Keratinocyte (primary cell): ENCODE measurements around the gene C15orf39. TPM values are rescaled to one million over a fixed set of nuclear protein-coding genes. Genes with fewer than 3 reads are reported as not detected.
"Not testable (repeated sequence)": the region's sequence is repeated elsewhere in the genome, so short reads cannot be mapped to it uniquely, and the experiment has no call there.

Source experiments
- DNase-seq: peaks from one replicate; pipeline ENCODE4 v3.0.0-alpha.2; 2011; ENCODE audit warnings: low read depth, missing footprints, low spot score
- FAIRE-seq: peaks from 2 replicates; lab custom pipeline; 2011; peaks lifted over from hg19 to GRCh38; lab: Jason Lieb, UNC
- H2AFZ ChIP-seq: 2 replicates; pipeline ENCODE4 v1.6.0; 2012; ENCODE audit warnings: low read length, control low read depth, inconsistent platforms; ENCODE audit not compliant: control insufficient read depth
- H3K27ac ChIP-seq: 2 replicates; pipeline ENCODE4 v1.5.1; 2011; ENCODE audit warnings: low read length; ENCODE audit not compliant: control insufficient read depth, insufficient read depth
- H3K27me3 ChIP-seq: 3 replicates; pipeline ENCODE4 v1.6.0; 2011; ENCODE audit warnings: low read length; ENCODE audit not compliant: control insufficient read depth, insufficient read depth; ENCODE audit errors: extremely low read depth
- H3K36me3 ChIP-seq, 2 experiments: 2 replicates in 1 of 2; 3 replicates in 1 of 2; pipeline ENCODE4 v1.5.1; 2011; ENCODE audit warnings: low read length in 2 of 2, mild to moderate bottlenecking in 1 of 2; ENCODE audit not compliant: control insufficient read depth in 2 of 2, insufficient read depth in 2 of 2; ENCODE audit errors: extremely low read depth in 1 of 2
- H3K4me1 ChIP-seq: 3 replicates; pipeline ENCODE4 v1.5.1; 2011; ENCODE audit warnings: low read length; ENCODE audit not compliant: control insufficient read depth, insufficient read depth; ENCODE audit errors: extremely low read depth
- H3K4me2 ChIP-seq: 3 replicates; pipeline ENCODE4 v1.6.0; 2011; ENCODE audit warnings: low read depth, low read length; ENCODE audit not compliant: control insufficient read depth, insufficient read depth; ENCODE audit errors: extremely low read depth
- H3K4me3 ChIP-seq, 3 experiments: fragments of 200-600 bp in 1 of 3; sonication (generic) in 1 of 3; 2 replicates in 2 of 3; 3 replicates in 1 of 3; pipeline ENCODE4 v1.5.1; 2011 to 2016; ENCODE audit warnings: low read length in 3 of 3, mild to moderate bottlenecking in 3 of 3, control low read depth in 2 of 3, inconsistent platforms in 1 of 3, low read depth in 1 of 3, mixed read lengths in 1 of 3, mixed run types in 1 of 3, moderate library complexity in 1 of 3; ENCODE audit not compliant: control insufficient read depth in 2 of 3, insufficient read depth in 2 of 3; ENCODE audit errors: extremely low read depth in 1 of 3
- H3K79me2 ChIP-seq: 2 replicates; pipeline ENCODE4 v1.6.0; 2012; ENCODE audit warnings: low read length; ENCODE audit not compliant: control insufficient read depth, insufficient read depth
- H3K9ac ChIP-seq: 3 replicates; pipeline ENCODE4 v1.6.0; 2011; ENCODE audit warnings: low read length; ENCODE audit not compliant: control insufficient read depth, insufficient read depth; ENCODE audit errors: extremely low read depth
- H3K9me1 ChIP-seq: 3 replicates; pipeline ENCODE4 v1.6.0; 2011; ENCODE audit warnings: low read length; ENCODE audit not compliant: control insufficient read depth, insufficient read depth; ENCODE audit errors: extremely low read depth
- H3K9me3 ChIP-seq: 2 replicates; pipeline ENCODE4 v1.5.1; 2012; ENCODE audit warnings: low read depth, low read length; ENCODE audit not compliant: control insufficient read depth
- H4K20me1 ChIP-seq: 3 replicates; pipeline ENCODE4 v1.6.0; 2011; ENCODE audit warnings: low read length; ENCODE audit not compliant: control insufficient read depth, insufficient read depth; ENCODE audit errors: extremely low read depth
- CTCF ChIP-seq, 3 experiments: IDR thresholded peaks in 1 of 3; conservative IDR thresholded peaks in 1 of 3; optimal IDR thresholded peaks in 1 of 3; 2 replicates in 2 of 3; 3 replicates in 1 of 3; pipeline versions ENCODE3 to v1.5.1; 2011; ENCODE audit warnings: low read length in 3 of 3, mild to moderate bottlenecking in 3 of 3, moderate library complexity in 2 of 3, control low read depth in 1 of 3, inconsistent platforms in 1 of 3; ENCODE audit not compliant: insufficient read depth in 2 of 3; ENCODE audit errors: extremely low read depth in 1 of 3
- EZH2 ChIP-seq: IDR thresholded peaks from one replicate; pipeline ENCODE4 v1.6.1; 2012; ENCODE audit warnings: inconsistent platforms, mild to moderate bottlenecking, low read length, moderate library complexity
- dilution Hi-C: fragments of 300-500 bp; cut with MboI; formaldehyde crosslinking; loops from one replicate; pipeline ENCODE4 v1.7.0; 2020; ENCODE audit warnings: low sequenced_read_pairs; ENCODE audit not compliant: extremely low pct_ligation_motif_present
- polyA plus RNA-seq, 5 experiments: library from polyadenylated mRNA; depleted of rRNA in 3 of 5; stranded (reverse) in 3 of 5; stranded (forward) in 1 of 5; unstranded in 1 of 5; fragments of >200 nt; gene quantifications; 1 replicate in 1 of 5; 2 replicates in 3 of 5; 3 replicates in 1 of 5; pipeline versions ENCODE4 v1.2.1 to v1.2.3, GENCODE V29; 2011 to 2012; ENCODE audit warnings: missing spikeins in 2 of 5, low read depth in 1 of 5, low replicate concordance in 1 of 5

The C15orf39 gene
- polyA plus RNA-seq, 1 donor (not counting 4 experiments of a cell fraction or from before 2014, with no cell fraction given): 1.8 TPM

DNA sequence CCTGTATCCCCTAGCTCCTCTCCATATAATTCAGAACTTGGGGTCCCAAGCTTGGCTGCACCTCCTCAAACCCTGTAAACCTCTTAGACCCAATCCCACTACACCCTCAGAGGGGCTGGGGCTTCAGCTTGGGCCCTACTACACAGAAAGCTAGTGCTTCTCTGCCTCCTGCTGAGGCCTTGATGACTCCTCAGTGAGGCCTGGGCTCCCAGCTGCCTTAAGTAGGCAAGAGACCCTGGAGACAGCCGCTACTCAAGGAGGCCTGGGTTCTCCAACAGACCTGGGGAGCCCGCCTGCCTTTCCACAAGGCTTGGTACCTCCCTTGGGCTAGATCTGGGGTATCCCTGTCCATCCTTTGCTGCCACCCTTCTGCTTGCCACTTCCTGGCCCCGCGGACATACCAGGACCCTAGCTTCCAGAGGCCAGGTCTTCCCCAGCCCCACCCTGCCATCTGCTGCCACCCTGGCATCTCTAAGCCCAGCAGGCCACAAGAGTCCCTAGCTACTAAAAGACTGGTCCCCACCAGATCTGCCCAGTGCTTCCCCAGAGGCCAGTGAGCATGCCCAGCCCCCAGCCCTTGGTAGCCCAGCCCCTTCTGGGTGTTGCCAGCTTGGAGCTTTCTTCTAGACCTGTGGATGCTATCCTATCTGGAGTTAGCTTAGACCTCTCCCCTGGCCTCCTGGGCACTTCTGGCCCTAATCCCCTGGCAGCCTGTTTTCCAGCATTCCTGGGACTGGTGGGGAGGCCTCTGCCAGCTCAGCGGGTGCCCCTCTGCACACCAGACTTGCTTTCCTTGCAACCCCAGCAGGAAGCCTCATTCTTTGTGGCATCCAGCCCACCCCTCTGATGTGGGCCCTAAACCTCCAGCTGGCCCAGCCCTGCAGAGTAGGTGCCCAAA is 13.7 kb downstream of the C15orf39 start:
- Histone ChIP-seq H3K4me3 (no peak overlapping the region), H3K36me3 (peaks cover 17 to 18% of the 10 kb centered on the region in 2 experiments), H3K4me2 (no peak overlapping the region), H3K9me1 (no peaks in the 10 kb centered on the region), H3K27me3 (no peaks in the 10 kb centered on the region), H3K4me1 (peaks cover 7% of the 10 kb centered on the region), H3K79me2 (peaks cover 6% of the 10 kb centered on the region), H2AFZ (no peak overlapping the region), H4K20me1 (peaks cover 21% of the 10 kb centered on the region), H3K27ac (no peak overlapping the region), H3K9ac (no peak overlapping the region), H3K9me3 (no peaks in the 10 kb centered on the region)
- no peak for DNase-seq
- no peak for TF ChIP-seq CTCF (optimal IDR thresholded peaks at IDR 0.05 in 1 of 3, IDR thresholded peaks at IDR 0.05 in 1 of 3, conservative IDR thresholded peaks at IDR 0.05 in 1 of 3; ENCODE audit: extremely low read depth in 1 of 3, insufficient read depth in 2 of 3, low read length in 3 of 3)
- no peak for TF ChIP-seq EZH2
- dilution Hi-C loops: no loop called here
- FAIRE-seq: no peak

- DNase-seq: no peak
- Histone ChIP-seq H3K27me3 (no peaks in the 10 kb centered on the region), H4K20me1 (peaks cover 10% of the 10 kb centered on the region), H3K9me1 (no peaks in the 10 kb centered on the region), H3K9me3 (no peaks in the 10 kb centered on the region), H3K4me1 (no peaks in the 10 kb centered on the region), H3K4me2 (no peak overlapping the region), H3K79me2 (no peaks in the 10 kb centered on the region), H3K27ac (no peak overlapping the region), H3K9ac (no peak overlapping the region), H2AFZ (no peak overlapping the region), H3K4me3 (no peak overlapping the region), H3K36me3 (peaks cover 6 to 7% of the 10 kb centered on the region in 2 experiments)
- TF ChIP-seq EZH2 (no peak), CTCF (optimal IDR thresholded peaks at IDR 0.05 in 1 of 3, IDR thresholded peaks at IDR 0.05 in 1 of 3, conservative IDR thresholded peaks at IDR 0.05 in 1 of 3; ENCODE audit: extremely low read depth in 1 of 3, insufficient read depth in 2 of 3, low read length in 3 of 3) (no peak)
- dilution Hi-C loops: no loop called here
- FAIRE-seq: no peak
Measured at GRCh38 chr15:75217012-75217411, 15.3 kb downstream of the C15orf39 start.

DNA sequence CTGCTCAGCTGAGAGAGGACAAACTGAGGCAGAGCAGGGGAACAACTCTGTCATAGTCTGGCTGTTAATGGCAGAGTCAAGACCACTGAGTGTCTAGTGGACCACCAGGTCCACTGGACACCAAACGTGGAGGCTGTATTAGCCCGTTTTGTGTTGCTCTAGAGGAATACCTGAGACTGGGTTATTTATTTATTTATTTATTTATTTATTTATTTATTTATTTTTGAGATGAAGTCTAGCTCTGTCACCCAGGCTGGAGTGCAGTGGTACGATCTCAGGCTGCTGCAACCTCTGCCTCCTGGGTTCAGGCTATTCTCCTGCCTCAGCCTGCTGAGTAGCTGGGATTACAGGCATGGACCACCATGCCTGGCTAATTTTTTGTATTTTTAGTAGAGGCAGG is 15.9 kb downstream of the C15orf39 start:
- H3K9me3 ChIP-seq, dilution Hi-C loops, DNase-seq, H3K9me1 ChIP-seq, H3K79me2 ChIP-seq, H3K9ac ChIP-seq, H3K4me1 ChIP-seq, H3K27me3 ChIP-seq, H3K4me3 ChIP-seq, H4K20me1 ChIP-seq, H2AFZ ChIP-seq, FAIRE-seq, H3K4me2 ChIP-seq, H3K27ac ChIP-seq, H3K36me3 ChIP-seq: not testable (repeated sequence)
